ENCODE data around the gene NEUROD4. TPM values are rescaled to one million over a fixed set of nuclear protein-coding genes. Genes with fewer than 3 reads are reported as not detected.
A peak's percentile ranks its signal among the peaks of the same experiment; 100 is the strongest.

Gene NEUROD4
- total RNA-seq, 1 donor from 2014 or later: 206 TPM

- Mint-ChIP-seq H3K36me3 (ENCODE audit: unreplicated experiment) (no peaks in the 10 kb centered on the region), H3K4me1 (ENCODE audit: low read depth, unreplicated experiment) (peaks cover 34% of the 10 kb centered on the region), H3K9me3 (ENCODE audit: unreplicated experiment) (peaks cover 5% of the 10 kb centered on the region), H3K27me3 (ENCODE audit: unreplicated experiment) (peaks cover 6% of the 10 kb centered on the region), H3K4me3 (ENCODE audit: unreplicated experiment) (no peak overlapping the region), H3K27ac (ENCODE audit: unreplicated experiment) (peak overlapping the region; percentile 38)
- no peak for DNase-seq
- no peak for TF ChIP-seq CTCF (IDR thresholded peaks at IDR 0.05; ENCODE audit: partially characterized antibody, unreplicated experiment)
Measured at GRCh38 chr12:55043542-55043941, 23.8 kb downstream of the NEUROD4 start.

GRCh38 chr12:55044135-55044534 lies 24.4 kb downstream of the NEUROD4 start:
- peak overlapping the region; percentile 20 for H3K27ac Mint-ChIP-seq (ENCODE audit: unreplicated experiment)

GRCh38 chr12:55049676-55050075 lies 29.9 kb downstream of the NEUROD4 start:
- peaks cover 6% of the 10 kb centered on the region for H3K9me3 Mint-ChIP-seq (ENCODE audit: unreplicated experiment)
- peaks cover 3% of the 10 kb centered on the region for H3K27me3 Mint-ChIP-seq (ENCODE audit: unreplicated experiment)
- TF ChIP-seq CTCF (IDR thresholded peaks at IDR 0.05; ENCODE audit: partially characterized antibody, unreplicated experiment): no peak
- no peak for DNase-seq
- H3K27ac Mint-ChIP-seq (ENCODE audit: unreplicated experiment): no peak overlapping the region
- no peaks in the 10 kb centered on the region for H3K36me3 Mint-ChIP-seq (ENCODE audit: unreplicated experiment)
- peaks cover 33% of the 10 kb centered on the region for H3K4me1 Mint-ChIP-seq (ENCODE audit: low read depth, unreplicated experiment)
- no peak overlapping the region for H3K4me3 Mint-ChIP-seq (ENCODE audit: unreplicated experiment)

More at GRCh38 chr12:55044135-55044534, 24.4 kb downstream of the NEUROD4 start:
- H3K9me3 Mint-ChIP-seq (ENCODE audit: unreplicated experiment): peaks cover 5% of the 10 kb centered on the region
- H3K27me3 Mint-ChIP-seq (ENCODE audit: unreplicated experiment): peaks cover 6% of the 10 kb centered on the region
- no peak for DNase-seq
- no peaks in the 10 kb centered on the region for H3K36me3 Mint-ChIP-seq (ENCODE audit: unreplicated experiment)
- TF ChIP-seq CTCF (IDR thresholded peaks at IDR 0.05; ENCODE audit: partially characterized antibody, unreplicated experiment): no peak
- H3K4me3 Mint-ChIP-seq (ENCODE audit: unreplicated experiment): no peak overlapping the region
- H3K4me1 Mint-ChIP-seq (ENCODE audit: low read depth, unreplicated experiment): peaks cover 29% of the 10 kb centered on the region

GRCh38 chr12:55051197-55051947 lies 31.6 kb downstream of the NEUROD4 start:
- H3K9me3 Mint-ChIP-seq (ENCODE audit: unreplicated experiment): peaks cover 6% of the 10 kb centered on the region
- H3K27me3 Mint-ChIP-seq (ENCODE audit: unreplicated experiment): peaks cover 3% of the 10 kb centered on the region
- peak overlapping the region; percentile 61 for H3K4me3 Mint-ChIP-seq (ENCODE audit: unreplicated experiment)
- no peak for TF ChIP-seq CTCF (IDR thresholded peaks at IDR 0.05; ENCODE audit: partially characterized antibody, unreplicated experiment)
- H3K36me3 Mint-ChIP-seq (ENCODE audit: unreplicated experiment): no peaks in the 10 kb centered on the region
- DNase-seq: peak; percentile 35
- H3K4me1 Mint-ChIP-seq (ENCODE audit: low read depth, unreplicated experiment): peaks cover 43% of the 10 kb centered on the region
- H3K27ac Mint-ChIP-seq (ENCODE audit: unreplicated experiment): peak overlapping the region; percentile 89

- Mint-ChIP-seq H3K9me3 (ENCODE audit: unreplicated experiment) (peaks cover 10% of the 10 kb centered on the region), H3K4me1 (ENCODE audit: low read depth, unreplicated experiment) (peaks cover 70% of the 10 kb centered on the region), H3K27ac (ENCODE audit: unreplicated experiment) (peak overlapping the region; percentile 98), H3K27me3 (ENCODE audit: unreplicated experiment) (peaks cover 4% of the 10 kb centered on the region), H3K36me3 (ENCODE audit: unreplicated experiment) (no peaks in the 10 kb centered on the region), H3K4me3 (ENCODE audit: unreplicated experiment) (peak overlapping the region; percentile 80)
- no peak for TF ChIP-seq CTCF (IDR thresholded peaks at IDR 0.05; ENCODE audit: partially characterized antibody, unreplicated experiment)
- peak; percentile 87 for DNase-seq
Measured at GRCh38 chr12:55057481-55057880, 37.7 kb downstream of the NEUROD4 start.

Data from glutamatergic neuron (in vitro differentiated cells).